ENCODE measurements around the gene RBM47. TPM values are rescaled to one million over a fixed set of nuclear protein-coding genes. Genes with fewer than 3 reads are reported as not detected.

Gene RBM47
- total and polyA plus RNA-seq, 10 of the 15 experiments (the other 5 are each of a cell fraction or from before 2014, with no cell fraction given) = 7.9 to 45.0 (median 28.7) TPM

DNA sequence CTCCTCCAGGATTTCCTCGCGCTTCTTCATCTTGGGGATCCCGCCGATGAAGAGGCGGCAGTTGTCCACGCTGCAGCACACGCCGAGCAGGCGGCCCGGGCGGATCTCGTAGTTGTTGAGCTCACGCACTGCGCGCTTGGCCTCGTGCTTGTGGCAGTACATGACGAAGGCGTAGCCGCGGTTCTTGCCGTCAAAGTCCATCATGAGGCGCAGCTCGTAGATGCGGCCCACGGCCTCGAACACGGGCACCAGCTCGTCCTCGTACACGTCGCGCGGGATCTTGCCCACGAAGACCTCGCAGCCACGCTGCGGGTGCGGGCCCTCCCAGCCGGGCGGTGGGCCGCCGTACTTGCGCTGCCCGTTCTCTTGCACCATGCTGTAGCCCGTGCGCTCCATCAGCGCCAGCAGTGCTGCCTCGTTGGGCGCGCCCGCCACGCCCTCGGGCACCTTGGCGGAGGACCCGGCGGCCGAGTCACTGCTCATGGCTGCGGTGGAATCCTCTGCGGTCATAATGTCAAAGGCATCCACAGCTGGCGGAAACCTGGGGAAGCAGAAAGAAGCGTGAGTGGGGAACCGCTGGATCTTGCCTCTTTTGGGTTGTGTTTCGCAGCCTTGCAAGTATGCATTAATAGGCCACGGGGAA, 191.2 kb downstream of the RBM47 start (continued):
- TF ChIP-seq, protein P1, sequence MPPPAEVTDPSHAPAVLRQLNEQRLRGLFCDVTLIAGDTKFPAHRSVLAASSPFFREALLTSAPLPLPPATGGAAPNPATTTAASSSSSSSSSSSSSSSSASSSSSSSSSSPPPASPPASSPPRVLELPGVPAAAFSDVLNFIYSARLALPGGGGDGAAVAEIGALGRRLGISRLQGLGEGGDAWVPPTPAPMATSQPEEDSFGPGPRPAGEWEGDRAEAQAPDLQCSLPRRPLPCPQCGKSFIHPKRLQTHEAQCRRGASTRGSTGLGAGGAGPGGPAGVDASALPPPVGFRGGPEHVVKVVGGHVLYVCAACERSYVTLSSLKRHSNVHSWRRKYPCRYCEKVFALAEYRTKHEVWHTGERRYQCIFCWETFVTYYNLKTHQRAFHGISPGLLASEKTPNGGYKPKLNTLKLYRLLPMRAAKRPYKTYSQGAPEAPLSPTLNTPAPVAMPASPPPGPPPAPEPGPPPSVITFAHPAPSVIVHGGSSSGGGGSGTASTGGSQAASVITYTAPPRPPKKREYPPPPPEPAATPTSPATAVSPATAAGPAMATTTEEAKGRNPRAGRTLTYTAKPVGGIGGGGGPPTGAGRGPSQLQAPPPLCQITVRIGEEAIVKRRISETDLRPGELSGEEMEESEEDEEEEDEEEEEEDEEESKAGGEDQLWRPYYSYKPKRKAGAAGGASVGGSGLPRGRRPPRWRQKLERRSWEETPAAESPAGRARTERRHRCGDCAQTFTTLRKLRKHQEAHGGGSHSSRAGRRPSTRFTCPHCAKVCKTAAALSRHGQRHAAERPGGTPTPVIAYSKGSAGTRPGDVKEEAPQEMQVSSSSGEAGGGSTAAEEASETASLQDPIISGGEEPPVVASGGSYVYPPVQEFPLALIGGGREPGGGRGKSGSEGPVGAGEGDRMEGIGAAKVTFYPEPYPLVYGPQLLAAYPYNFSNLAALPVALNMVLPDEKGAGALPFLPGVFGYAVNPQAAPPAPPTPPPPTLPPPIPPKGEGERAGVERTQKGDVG (CRISPR knock-in tag; IDR thresholded peaks at IDR 0.05) = no peak
- TF ChIP-seq STAT3 (IDR thresholded peaks at IDR 0.05; ENCODE audit: low read depth, low read length) = no peak
- TF ChIP-seq, protein P2, sequence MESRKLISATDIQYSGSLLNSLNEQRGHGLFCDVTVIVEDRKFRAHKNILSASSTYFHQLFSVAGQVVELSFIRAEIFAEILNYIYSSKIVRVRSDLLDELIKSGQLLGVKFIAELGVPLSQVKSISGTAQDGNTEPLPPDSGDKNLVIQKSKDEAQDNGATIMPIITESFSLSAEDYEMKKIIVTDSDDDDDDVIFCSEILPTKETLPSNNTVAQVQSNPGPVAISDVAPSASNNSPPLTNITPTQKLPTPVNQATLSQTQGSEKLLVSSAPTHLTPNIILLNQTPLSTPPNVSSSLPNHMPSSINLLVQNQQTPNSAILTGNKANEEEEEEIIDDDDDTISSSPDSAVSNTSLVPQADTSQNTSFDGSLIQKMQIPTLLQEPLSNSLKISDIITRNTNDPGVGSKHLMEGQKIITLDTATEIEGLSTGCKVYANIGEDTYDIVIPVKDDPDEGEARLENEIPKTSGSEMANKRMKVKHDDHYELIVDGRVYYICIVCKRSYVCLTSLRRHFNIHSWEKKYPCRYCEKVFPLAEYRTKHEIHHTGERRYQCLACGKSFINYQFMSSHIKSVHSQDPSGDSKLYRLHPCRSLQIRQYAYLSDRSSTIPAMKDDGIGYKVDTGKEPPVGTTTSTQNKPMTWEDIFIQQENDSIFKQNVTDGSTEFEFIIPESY (IDR thresholded peaks at IDR 0.05) = no peak
- TF ChIP-seq HDAC6 (IDR thresholded peaks at IDR 0.05; ENCODE audit: unreplicated experiment) = no peak
- TF ChIP-seq, protein P3, sequence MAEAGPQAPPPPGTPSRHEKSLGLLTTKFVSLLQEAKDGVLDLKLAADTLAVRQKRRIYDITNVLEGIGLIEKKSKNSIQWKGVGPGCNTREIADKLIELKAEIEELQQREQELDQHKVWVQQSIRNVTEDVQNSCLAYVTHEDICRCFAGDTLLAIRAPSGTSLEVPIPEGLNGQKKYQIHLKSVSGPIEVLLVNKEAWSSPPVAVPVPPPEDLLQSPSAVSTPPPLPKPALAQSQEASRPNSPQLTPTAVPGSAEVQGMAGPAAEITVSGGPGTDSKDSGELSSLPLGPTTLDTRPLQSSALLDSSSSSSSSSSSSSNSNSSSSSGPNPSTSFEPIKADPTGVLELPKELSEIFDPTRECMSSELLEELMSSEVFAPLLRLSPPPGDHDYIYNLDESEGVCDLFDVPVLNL (IDR thresholded peaks at IDR 0.05; ENCODE audit: low read depth, low read length) = no peak
- no peak for TF ChIP-seq CHD4 (IDR thresholded peaks at IDR 0.05)
- no peak for TF ChIP-seq ZNF207 (IDR thresholded peaks at IDR 0.05; ENCODE audit: borderline replicate concordance)
- no peak for TF ChIP-seq MXI1 (IDR thresholded peaks at IDR 0.05; ENCODE audit: low read depth, low read length)
- no peak for TF ChIP-seq POLR2AphosphoS2 (IDR thresholded peaks at IDR 0.05; ENCODE audit: low read depth, low read length)
- TF ChIP-seq KLF5 (IDR thresholded peaks at IDR 0.05; ENCODE audit: partially characterized antibody) = no peak
- no peak for TF ChIP-seq MYB (IDR thresholded peaks at IDR 0.05; ENCODE audit: borderline replicate concordance, low read depth, low read length)
- no peak for TF ChIP-seq NRF1 (conservative IDR thresholded peaks at IDR 0.05; ENCODE audit: low read depth, low read length)
- TF ChIP-seq EP300 (IDR thresholded peaks at IDR 0.05; ENCODE audit: borderline replicate concordance in 1 of 2, control insufficient read depth in 1 of 2, low read depth in 2 of 2, low read length in 2 of 2) = no peak

Measured in GM12878 (cell line).